ENCODE measurements around the gene RPN1. TPM values are rescaled to one million over a fixed set of nuclear protein-coding genes. Genes with fewer than 3 reads are reported as not detected.
"Not testable (repeated sequence)": the region's sequence is repeated elsewhere in the genome, so short reads cannot be mapped to it uniquely, and the experiment has no call there.

RPN1 gene
- total RNA-seq, result 100 to 1,000 TPM; 193 to 196 TPM

DNA sequence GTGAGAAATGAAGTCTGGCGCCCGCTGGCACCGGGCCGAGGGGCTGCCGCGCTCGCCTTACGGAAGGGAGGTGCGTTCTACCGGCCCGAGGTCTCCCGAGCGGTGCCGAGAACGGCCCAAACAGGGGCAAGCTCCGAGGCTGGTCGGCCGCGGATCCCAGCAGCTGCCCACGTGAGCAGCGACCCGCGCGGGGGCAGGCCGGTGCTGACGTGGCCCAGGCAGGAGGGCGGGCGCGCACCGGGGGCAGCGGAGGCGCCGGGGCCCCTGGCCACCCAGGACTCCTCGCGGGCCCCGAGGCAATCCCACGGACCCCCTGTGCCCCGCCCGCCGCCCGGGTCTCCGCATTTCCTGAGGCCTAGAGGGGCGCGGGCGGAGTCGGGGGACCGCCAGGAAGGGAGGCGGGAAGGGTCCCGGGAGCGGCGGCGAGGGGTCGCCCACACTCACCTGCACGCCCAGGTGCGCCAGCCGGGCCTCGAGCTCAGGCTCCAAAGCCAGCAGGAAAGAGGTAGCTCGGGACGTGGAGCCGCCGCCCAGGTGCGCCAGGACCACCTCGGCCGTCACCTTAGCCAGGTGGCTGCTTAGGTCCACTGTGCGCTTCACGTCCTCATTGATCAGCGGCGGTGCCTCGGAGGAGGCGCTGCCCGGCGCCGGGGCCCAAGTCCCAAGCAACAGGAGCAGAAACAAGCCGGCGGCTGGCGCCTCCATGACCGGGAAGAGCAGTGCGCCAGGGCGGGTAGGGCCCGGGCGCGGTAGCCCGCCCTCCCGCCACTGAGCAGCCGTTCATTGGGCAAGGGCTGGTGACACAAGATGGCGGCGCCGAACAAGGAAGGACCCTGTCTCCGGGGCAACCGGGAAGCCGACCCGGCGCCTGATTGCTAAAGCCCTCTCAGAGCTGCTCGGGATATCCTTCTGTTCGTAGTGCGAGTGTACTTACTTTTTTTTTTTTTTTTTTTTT lies at the start of gene RPN1:
RPN1 (minus strand) TSS at position 723 of the 955 bp plus-strand sequence; CDS start at position 705, 18 bp downstream.
- ChIA-PET POLR2A (interaction anchor here (0.6 to 1.8 kb wide), 8 partner anchors 27 to 599 kb away, joined by 3 to 9 read pairs (median 3); partner anchors contain the start of genes ACAD9 and COPG1), CTCF (interaction anchor here (0.6 to 1.4 kb wide), 4 partner anchors 30 to 228 kb away, joined by 3 to 7 read pairs (median 4); partner anchors contain the start of gene ACAD9)

DNA sequence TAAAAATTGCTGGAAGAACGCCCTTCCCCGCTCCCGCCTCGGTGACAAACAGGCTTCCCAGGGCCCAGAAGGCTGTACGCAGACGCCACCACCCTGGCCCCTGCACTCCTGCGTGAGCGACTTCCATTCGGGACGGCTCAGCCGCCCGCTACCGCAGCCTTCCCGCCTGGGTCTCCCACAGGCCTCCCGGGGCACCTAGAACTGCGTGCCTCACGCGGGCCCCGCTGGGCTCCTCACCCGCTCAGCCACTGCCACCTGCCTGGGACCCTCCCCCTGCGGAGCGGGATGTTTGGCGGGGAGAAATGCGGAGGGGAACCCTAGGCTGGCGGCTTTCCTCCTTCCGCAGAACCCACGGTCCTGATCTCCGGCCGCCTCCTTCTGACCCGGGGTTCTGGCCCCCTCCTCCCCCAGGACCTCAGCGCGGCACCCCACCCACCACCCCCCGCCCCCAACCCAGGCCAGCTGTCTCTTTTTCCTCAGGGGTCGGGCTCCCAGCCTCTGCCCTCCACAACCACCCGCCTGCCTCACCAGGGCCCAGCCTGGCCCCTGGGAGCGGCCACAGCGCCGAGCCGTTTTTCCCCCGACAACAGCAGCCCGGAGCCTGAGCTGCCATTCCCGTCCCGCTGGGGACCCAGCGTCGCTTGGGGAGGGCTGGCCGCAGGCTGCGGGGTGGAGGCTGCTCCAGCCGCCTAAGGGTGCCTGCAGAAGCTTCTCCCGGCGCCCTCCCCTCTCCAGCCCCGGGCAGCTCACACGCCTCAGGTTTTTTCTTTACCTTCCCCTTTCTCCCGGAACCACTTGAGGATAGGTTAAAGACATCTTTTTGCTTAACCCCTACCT lies 47.8 kb upstream of the RPN1 start:
- ChIA-PET POLR2A (interaction anchor here (0.7 kb wide), 1 partner anchor 52 kb away, joined by 4 read pairs; no protein-coding TSS in a partner anchor), CTCF (interaction anchor here (0.6 kb wide), 1 partner anchor 64 kb away, joined by 3 read pairs; no protein-coding TSS in a partner anchor)

DNA sequence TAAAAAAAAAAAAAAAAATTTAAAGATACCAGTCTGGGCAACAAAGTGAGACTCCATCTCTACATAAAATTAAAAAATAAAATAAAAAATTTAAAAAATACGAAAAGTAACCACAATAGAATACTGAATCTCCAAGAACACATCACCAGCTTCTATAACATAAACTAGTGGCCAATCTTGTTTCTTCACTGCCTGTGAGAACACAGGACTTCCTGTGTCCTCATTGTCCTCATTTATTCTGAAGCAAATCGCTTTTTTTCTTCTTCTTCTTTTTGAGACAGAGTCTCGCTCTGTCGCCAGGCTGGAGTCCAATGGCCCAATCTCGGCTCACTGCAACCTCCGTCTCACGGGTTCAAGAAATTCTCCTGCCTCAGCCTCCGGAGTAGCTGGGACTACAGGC lies 46.7 kb upstream of the RPN1 start:
- ChIA-PET CTCF (interaction anchor here (0.7 kb wide), 1 partner anchor 192 kb away, joined by 3 read pairs; no protein-coding TSS in a partner anchor), POLR2A (no interaction called here)

DNA sequence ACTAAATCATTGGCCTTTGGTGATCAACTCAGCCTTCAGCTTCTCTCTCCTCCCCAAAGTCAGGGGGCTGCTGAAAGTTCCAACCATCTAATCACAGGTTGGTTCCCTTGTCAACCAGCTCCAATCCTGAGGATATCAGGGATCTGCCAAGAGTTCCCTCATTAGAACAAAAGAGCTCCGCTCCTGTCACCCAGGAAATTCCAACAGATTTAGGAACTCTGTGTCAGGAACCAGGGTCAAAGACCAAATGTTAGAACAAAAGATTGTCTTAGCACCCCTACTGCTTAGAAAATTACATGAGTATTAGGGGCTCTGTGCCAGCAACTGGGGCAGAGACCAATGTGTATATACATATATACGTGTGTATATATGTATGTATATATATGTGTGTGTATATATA lies 43.1 kb upstream of the RPN1 start:
- ChIA-PET CTCF (no interaction called here), POLR2A (no interaction called here)

DNA sequence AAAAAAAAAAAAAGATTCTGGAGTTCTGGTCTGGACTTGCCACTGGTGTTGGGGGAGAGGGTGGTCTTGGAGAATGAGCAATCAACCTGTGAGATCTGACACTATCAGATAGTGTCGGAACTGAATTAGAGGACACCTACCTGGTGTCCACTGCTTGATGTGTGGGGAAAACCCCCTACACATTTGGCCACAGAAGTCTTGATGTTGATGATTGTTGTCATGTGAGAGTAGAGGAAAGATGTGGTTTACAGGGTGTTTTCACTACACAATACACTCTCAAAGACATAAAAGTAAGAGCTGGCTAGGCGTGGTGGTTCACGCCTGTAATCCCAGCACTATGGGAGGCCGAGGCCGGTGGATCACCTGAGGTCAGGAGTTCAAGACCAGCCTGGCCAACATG lies 38.4 kb upstream of the RPN1 start:
- CTCF ChIA-PET, result no interaction called here

GRCh38 chr3:128686465-128686864 lies 35.8 kb upstream of the RPN1 start:
- POLR2A ChIA-PET, result no interaction called here
- CTCF ChIA-PET, result interaction anchor here (0.6 kb wide), 1 partner anchor 547 kb away, joined by 4 read pairs; no protein-coding TSS in a partner anchor

More for the DNA sequence above, 38.4 kb upstream of the RPN1 start:
- POLR2A ChIA-PET, result no interaction called here

DNA sequence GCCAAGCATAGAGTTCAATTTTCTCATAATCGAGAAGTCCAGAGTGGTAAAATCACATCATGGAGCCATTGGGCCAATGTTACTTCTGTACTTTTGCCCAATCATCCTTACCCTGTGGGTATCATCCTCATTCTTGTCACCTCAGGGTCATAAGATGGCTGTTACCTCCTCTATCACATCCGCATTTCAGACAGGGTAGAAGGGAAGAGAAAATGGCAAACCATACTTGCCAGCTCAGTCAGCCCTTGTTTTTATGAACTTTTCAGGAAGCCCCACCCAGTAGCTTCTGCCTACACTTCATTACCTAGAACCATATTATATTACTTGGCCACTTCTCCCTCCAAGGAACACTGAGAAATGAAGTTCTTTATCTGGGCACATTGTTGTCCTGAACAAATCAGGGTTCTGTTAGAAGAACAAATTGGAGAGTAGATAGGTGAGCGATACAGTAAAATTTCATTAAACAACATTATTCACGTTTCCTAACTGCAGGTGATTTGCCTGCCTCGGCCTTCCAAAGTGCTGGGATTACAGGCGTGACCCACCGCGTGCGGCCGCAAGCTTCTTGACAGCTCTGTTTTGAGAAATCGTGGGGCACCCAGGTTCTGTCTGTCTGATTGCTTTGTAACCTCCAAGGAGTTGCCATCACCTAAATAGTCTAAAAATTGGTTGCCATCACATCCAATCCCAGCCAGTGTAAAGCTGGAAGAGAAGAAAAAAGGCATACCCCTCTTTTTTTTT lies 34.5 kb upstream of the RPN1 start:
- POLR2A ChIA-PET, result interaction anchor here (0.6 kb wide), 2 partner anchors 171 to 220 kb away, joined by 4 to 6 read pairs; no protein-coding TSS in a partner anchor
- CTCF ChIA-PET, result interaction anchor here (1.0 kb wide), 1 partner anchor 103 kb away, joined by 3 read pairs; no protein-coding TSS in a partner anchor

GRCh38 chr3:128683957-128684356 lies 33.3 kb upstream of the RPN1 start:
- CTCF ChIA-PET, result no interaction called here
- POLR2A ChIA-PET, result interaction anchor here (0.6 kb wide), 1 partner anchor 10 kb away, joined by 3 read pairs; no protein-coding TSS in a partner anchor

- ChIA-PET POLR2A (interaction anchor here (1.2 to 1.7 kb wide), 2 partner anchors 46 to 197 kb away, joined by 4 to 5 read pairs; no protein-coding TSS in a partner anchor), CTCF (interaction anchor here (0.7 to 2.0 kb wide), 11 partner anchors 10 to 194 kb away, joined by 3 to 14 read pairs (median 3); partner anchors contain the start of gene RAB7A)
Measured at GRCh38 chr3:128681369-128681829, 30.8 kb upstream of the RPN1 start.

DNA sequence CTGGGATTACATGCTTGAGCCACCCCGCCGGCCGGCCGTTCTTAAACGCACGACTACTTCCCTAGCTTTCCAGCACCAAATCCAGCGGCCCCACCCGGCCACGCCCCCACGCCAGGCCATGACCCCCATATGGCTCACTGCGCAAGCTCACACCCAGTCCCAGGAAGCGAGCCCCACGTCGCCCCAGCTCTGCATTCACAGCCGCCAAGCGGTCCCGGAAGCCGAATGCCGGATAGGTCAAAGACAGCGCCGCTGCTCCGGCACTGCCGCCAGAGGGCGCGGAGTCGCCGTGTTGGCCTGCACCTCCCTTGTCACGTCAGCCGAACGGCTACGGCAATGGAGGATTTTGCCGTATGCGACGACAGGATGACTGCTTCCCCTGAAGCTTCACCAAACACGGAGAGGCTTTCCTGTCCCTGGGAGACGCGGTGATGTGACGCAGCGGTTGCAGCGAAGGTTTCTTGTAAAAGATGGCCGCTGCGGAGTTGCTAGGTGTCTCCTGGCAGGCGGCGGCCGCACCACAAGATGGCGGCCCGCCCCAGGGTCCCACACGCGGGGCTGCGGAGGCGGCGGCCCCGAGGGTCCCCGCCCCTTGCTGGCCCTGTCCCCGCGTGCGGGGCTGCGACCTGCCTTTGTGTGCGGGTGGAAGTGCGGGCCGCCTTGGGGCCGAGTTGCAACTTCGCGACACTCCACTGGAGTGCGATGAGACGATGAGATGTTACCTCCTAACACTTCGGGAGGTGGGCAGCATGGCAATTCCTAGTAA lies 30.2 kb upstream of the RPN1 start:
- ChIA-PET POLR2A (interaction anchor here (1.0 to 1.7 kb wide), 3 partner anchors 47 to 198 kb away, joined by 3 to 5 read pairs (median 4); no protein-coding TSS in a partner anchor), CTCF (interaction anchor here (0.6 to 2.0 kb wide), 18 partner anchors 10 to 198 kb away, joined by 3 to 14 read pairs (median 3); partner anchors contain the start of genes RAB7A and RPN1)

GRCh38 chr3:128679338-128679737 lies 28.7 kb upstream of the RPN1 start:
- ChIA-PET POLR2A (no interaction called here), CTCF (no interaction called here)

DNA sequence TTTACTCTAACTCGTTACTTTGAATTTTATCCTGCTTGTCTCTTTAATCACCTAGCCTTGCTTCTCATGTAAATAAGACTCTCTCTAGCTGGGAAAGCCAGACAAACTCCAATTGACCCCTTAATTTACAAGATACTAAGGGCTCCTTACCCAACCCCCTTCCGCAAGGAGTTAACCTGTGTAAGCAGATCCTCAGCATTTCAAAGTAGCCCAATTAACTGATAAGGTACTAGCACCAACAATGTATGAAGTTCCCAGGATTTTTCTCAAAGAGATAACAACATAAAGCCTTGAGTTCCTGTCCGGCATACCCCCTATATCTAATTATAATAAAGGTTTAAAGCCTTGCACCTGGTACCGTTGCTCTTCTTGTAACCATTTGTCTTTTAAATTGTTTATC lies 25.2 kb upstream of the RPN1 start:
- POLR2A ChIA-PET, CTCF ChIA-PET: not testable (repeated sequence)

- ChIA-PET CTCF (interaction anchor here (1.4 kb wide), 1 partner anchor 172 kb away, joined by 4 read pairs; no protein-coding TSS in a partner anchor), POLR2A (interaction anchor here (0.6 kb wide), 1 partner anchor 9 kb away, joined by 3 read pairs; no protein-coding TSS in a partner anchor)
Measured at GRCh38 chr3:128674161-128674784, 23.7 kb upstream of the RPN1 start.

GRCh38 chr3:128667641-128668040 lies 17.0 kb upstream of the RPN1 start:
- POLR2A ChIA-PET, result no interaction called here
- CTCF ChIA-PET, result no interaction called here

- CTCF ChIA-PET, result interaction anchor here (0.7 kb wide), 1 partner anchor 11 kb away, joined by 4 read pairs; no protein-coding TSS in a partner anchor
Measured at GRCh38 chr3:128665362-128666021, 14.9 kb upstream of the RPN1 start.

GRCh38 chr3:128663151-128663550 lies 12.5 kb upstream of the RPN1 start:
- POLR2A ChIA-PET, result no interaction called here
- CTCF ChIA-PET, result no interaction called here

More at GRCh38 chr3:128665362-128666021, 14.9 kb upstream of the RPN1 start:
- POLR2A ChIA-PET, result interaction anchor here (0.6 kb wide), 1 partner anchor 60 kb away, joined by 3 read pairs; the partner anchor contains the start of gene RAB7A

GRCh38 chr3:128655531-128655930 lies 4.9 kb upstream of the RPN1 start:
- ChIA-PET CTCF (no interaction called here), POLR2A (no interaction called here)

All from activated CD8-positive, alpha-beta memory T cell treated with anti-CD3 and anti-CD28 coated beads for 36 hours (primary cell).